CD4-positive, CD25-positive, alpha-beta regulatory T cell (primary cell): Measurements from ENCODE around the gene METTL16. TPM values are rescaled to one million over a fixed set of nuclear protein-coding genes. Genes with fewer than 3 reads are reported as not detected.
"Not testable (repeated sequence)": the region's sequence is repeated elsewhere in the genome, so short reads cannot be mapped to it uniquely, and the experiment has no call there.

Source experiments
- ATAC-seq, 2 donors: fragments of 150-1000 bp; cut with Tn5 transposase; one replicate each; pipeline ENCODE4 v1.10.0; 2021; ENCODE audit warnings: low read depth in 2 of 2, moderate number of reproducible peaks in 2 of 2, moderate library complexity in 1 of 2
- DNase-seq, 3 donors: peaks; one replicate each; pipeline versions ENCODE4 v3.0.0 to v3.0.0-alpha.2; 2012 to 2022; ENCODE audit warnings: mixed read lengths in 1 of 3
- H3K27ac ChIP-seq: one replicate; pipeline ENCODE4 v1.7.0; 2013; ENCODE audit warnings: mild to moderate bottlenecking, low read length; ENCODE audit not compliant: insufficient read depth, poor library complexity, severe bottlenecking
- H3K27me3 ChIP-seq: one replicate; pipeline ENCODE4 v1.7.0; 2013; ENCODE audit warnings: low read length; ENCODE audit not compliant: control insufficient read depth, insufficient read depth
- H3K36me3 ChIP-seq: one replicate; pipeline ENCODE4 v1.7.0; 2013; ENCODE audit warnings: mild to moderate bottlenecking, low read length, moderate library complexity; ENCODE audit not compliant: control insufficient read depth, insufficient read depth
- H3K4me1 ChIP-seq: 2 replicates; pipeline ENCODE4 v1.7.0; 2013; ENCODE audit warnings: mild to moderate bottlenecking, low read length; ENCODE audit not compliant: insufficient read depth, control insufficient read depth, poor library complexity, severe bottlenecking
- H3K4me3 ChIP-seq: one replicate; pipeline ENCODE4 v1.7.0; 2013; ENCODE audit warnings: low read depth, mild to moderate bottlenecking, low read length, moderate library complexity
- H3K9me3 ChIP-seq, 2 experiments: 1 replicate in 1 of 2; 2 replicates in 1 of 2; pipeline ENCODE4 v1.7.0; 2013; ENCODE audit warnings: low read length in 2 of 2, mild to moderate bottlenecking in 1 of 2, moderate library complexity in 1 of 2; ENCODE audit not compliant: control insufficient read depth in 2 of 2
- H3K27ac Mint-ChIP-seq, 3 donors: one replicate each; pipeline ENCODE4 v1.8.0; 2020 to 2022; ENCODE audit warnings: mild to moderate bottlenecking in 3 of 3, mixed read lengths in 3 of 3, moderate library complexity in 2 of 3
- H3K27me3 Mint-ChIP-seq: one replicate; pipeline ENCODE4 v1.8.0; 2022; ENCODE audit warnings: mild to moderate bottlenecking, mixed read lengths
- H3K36me3 Mint-ChIP-seq: one replicate; pipeline ENCODE4 v1.8.0; 2020; ENCODE audit warnings: mixed read lengths
- H3K4me1 Mint-ChIP-seq, 4 donors: one replicate each; pipeline ENCODE4 v1.8.0; 2020 to 2022; ENCODE audit warnings: mixed read lengths in 4 of 4, mild to moderate bottlenecking in 1 of 4
- H3K4me3 Mint-ChIP-seq, 4 donors: one replicate each; pipeline ENCODE4 v1.8.0; 2020 to 2022; ENCODE audit warnings: mild to moderate bottlenecking in 4 of 4, mixed read lengths in 4 of 4, moderate library complexity in 3 of 4
- H3K9me3 Mint-ChIP-seq, 7 donors: one replicate each; pipeline ENCODE4 v1.8.0; 2020 to 2022; ENCODE audit warnings: mixed read lengths in 7 of 7, mild to moderate bottlenecking in 3 of 7, moderate library complexity in 2 of 7
- polyA plus RNA-seq, 4 donors: library from polyadenylated mRNA; unstranded; fragments of 300-500 nt; fragmentation: Illumina TruSeq; gene quantifications; one replicate each; pipeline ENCODE4 v1.2.3, GENCODE V29; 2021
- total RNA-seq: library from RNA; stranded (reverse); gene quantifications from one replicate; pipeline ENCODE4 v1.2.3, GENCODE V29; 2022

The METTL16 gene
- total RNA-seq (39.2 TPM), polyA plus RNA-seq (10 to 100 TPM; 12.9 to 18.1 (median 16.3) TPM)

GRCh38 chr17:2511462-2512369 lies at the start of gene METTL16:
METTL16 (minus strand) TSS chr17:2511888; CDS start chr17:2502331, 9,557 bp downstream.
- peaks cover 17 to 22% (median 18%) of the 10 kb centered on the region in 4 donors for H3K4me1 Mint-ChIP-seq

GRCh38 chr17:2560658-2561057 lies 49.0 kb upstream of the METTL16 start:
- no peak overlapping the region for H3K27ac Mint-ChIP-seq
- Histone ChIP-seq H3K36me3 (no peaks in the 10 kb centered on the region), H3K9me3 (no peaks in the 10 kb centered on the region), H3K4me1 (no peaks in the 10 kb centered on the region), H3K27me3 (peaks cover 3% of the 10 kb centered on the region), H3K27ac (no peak overlapping the region), H3K4me3 (no peak overlapping the region)
- ATAC-seq, result no peak
- H3K4me1 Mint-ChIP-seq, result peaks cover 3 to 10% (median 6%) of the 10 kb centered on the region in 4 donors
- H3K27me3 Mint-ChIP-seq, result peaks cover 9% of the 10 kb centered on the region
- H3K4me3 Mint-ChIP-seq, result no peak overlapping the region
- peaks cover 0 to 10% (median 3%) of the 10 kb centered on the region in 7 donors for H3K9me3 Mint-ChIP-seq
- no peak for DNase-seq
- H3K36me3 Mint-ChIP-seq, result no peaks in the 10 kb centered on the region

More at GRCh38 chr17:2511462-2512369, at the start of gene METTL16:
- Histone ChIP-seq H3K9me3 (no peaks in the 10 kb centered on the region), H3K27ac (peak within 1 kb of the TSS; percentile 93), H3K4me1 (peaks cover 21% of the 10 kb centered on the region), H3K4me3 (peak within 1 kb of the TSS; percentile 98), H3K36me3 (no peaks in the 10 kb centered on the region), H3K27me3 (no peaks in the 10 kb centered on the region)
- DNase-seq (peak; percentile 95 to 99 (median 96)), ATAC-seq (peak; percentile 99)
- peak within 1 kb of the TSS in 1 of 4 donors; percentile 43 for H3K4me3 Mint-ChIP-seq
- no peak within 1 kb of the TSS for H3K27ac Mint-ChIP-seq
- peaks cover 0 to 2% (median 0%) of the 10 kb centered on the region in 7 donors for H3K9me3 Mint-ChIP-seq
- H3K27me3 Mint-ChIP-seq, result peaks cover 1% of the 10 kb centered on the region
- peaks cover 11% of the 10 kb centered on the region for H3K36me3 Mint-ChIP-seq

DNA sequence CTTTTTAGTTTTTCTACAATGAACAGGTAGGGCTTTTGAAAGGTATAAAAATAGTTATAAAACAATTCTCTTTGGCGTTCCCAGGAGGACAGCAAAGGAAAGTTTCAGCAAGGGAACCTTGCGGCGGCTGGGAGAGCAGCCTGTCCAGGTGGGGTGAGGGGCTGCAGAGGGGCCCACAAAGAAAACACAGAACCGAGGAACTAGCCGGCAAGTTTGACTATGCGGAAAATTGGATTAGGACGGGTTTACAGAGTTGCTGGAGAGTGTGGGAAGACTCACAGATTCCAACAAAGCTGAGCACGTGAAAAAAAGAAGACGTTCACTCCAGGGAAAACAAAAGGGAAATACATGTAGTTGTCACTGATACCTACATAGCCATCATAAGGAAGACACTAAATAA lies 40.2 kb upstream of the METTL16 start:
- no peak for ATAC-seq
- peaks cover 16% of the 10 kb centered on the region for H3K27me3 Mint-ChIP-seq
- H3K27ac ChIP-seq, result no peak overlapping the region
- H3K9me3 Mint-ChIP-seq, result peaks cover 0 to 2% (median 0%) of the 10 kb centered on the region in 7 donors
- peaks cover 0 to 3% (median 0%) of the 10 kb centered on the region in 4 donors for H3K4me1 Mint-ChIP-seq
- H3K27me3 ChIP-seq, result no peaks in the 10 kb centered on the region
- H3K4me3 Mint-ChIP-seq, result no peak overlapping the region
- H3K36me3 ChIP-seq, result no peaks in the 10 kb centered on the region
- no peaks in the 10 kb centered on the region for H3K36me3 Mint-ChIP-seq
- H3K9me3 ChIP-seq, result no peaks in the 10 kb centered on the region
- no peak overlapping the region for H3K27ac Mint-ChIP-seq
- H3K4me3 ChIP-seq, result no peak overlapping the region
- no peaks in the 10 kb centered on the region for H3K4me1 ChIP-seq
- DNase-seq, result no peak

GRCh38 chr17:2551493-2551892 lies 39.8 kb upstream of the METTL16 start:
- no peak overlapping the region for H3K27ac Mint-ChIP-seq
- no peak for DNase-seq
- H3K36me3 Mint-ChIP-seq, result no peaks in the 10 kb centered on the region
- H3K27me3 ChIP-seq, result no peaks in the 10 kb centered on the region
- peaks cover 0 to 2% (median 0%) of the 10 kb centered on the region in 7 donors for H3K9me3 Mint-ChIP-seq
- no peaks in the 10 kb centered on the region for H3K4me1 ChIP-seq
- H3K4me3 Mint-ChIP-seq, result no peak overlapping the region
- H3K36me3 ChIP-seq, result no peaks in the 10 kb centered on the region
- no peak overlapping the region for H3K4me3 ChIP-seq
- H3K4me1 Mint-ChIP-seq, result peaks cover 0 to 3% (median 0%) of the 10 kb centered on the region in 4 donors
- H3K9me3 ChIP-seq, result no peaks in the 10 kb centered on the region
- no peak for ATAC-seq
- H3K27ac ChIP-seq, result no peak overlapping the region
- peaks cover 15% of the 10 kb centered on the region for H3K27me3 Mint-ChIP-seq

DNA sequence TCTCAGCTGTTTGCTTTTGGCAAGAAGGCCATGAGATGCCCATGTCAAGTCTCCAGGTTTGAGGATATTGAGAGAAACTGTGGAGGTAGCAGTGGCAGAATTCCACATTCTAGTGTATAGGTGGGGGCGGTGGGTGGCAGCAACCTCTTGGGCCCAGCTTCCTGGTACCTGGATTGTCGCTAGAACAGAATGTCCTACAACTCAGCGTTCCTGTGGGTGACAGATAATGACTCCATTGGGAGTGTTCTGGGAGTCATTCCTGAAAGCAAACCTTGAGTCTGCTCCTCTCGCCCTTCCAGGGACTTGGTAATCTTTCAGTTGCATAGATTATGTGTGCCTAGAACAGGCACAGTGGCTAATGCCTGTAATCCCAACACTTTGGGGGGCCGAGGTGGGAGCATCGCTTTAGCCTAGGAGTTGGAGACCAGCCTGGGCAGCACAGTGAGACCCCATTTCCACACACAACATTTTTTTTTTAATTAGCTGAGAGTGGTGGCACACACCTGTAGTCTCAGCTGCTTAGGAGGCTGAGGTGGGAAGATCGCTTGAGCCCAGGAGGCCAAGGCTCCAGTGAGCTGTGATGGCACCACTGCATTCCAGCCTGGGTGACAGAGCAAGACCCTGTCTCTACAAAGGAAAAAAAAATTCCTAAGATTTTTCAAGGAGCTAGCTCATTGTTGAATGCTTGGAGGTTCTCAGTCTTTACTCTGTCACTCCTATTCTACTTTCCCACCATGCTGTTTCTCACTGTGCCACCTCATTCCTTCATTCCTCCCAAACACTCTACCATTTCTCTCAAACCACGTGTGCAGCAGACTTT lies 37.9 kb upstream of the METTL16 start:
- Mint-ChIP-seq H3K4me3 (no peak overlapping the region), H3K27me3 (peaks cover 11% of the 10 kb centered on the region), H3K9me3 (peaks cover 0 to 2% (median 0%) of the 10 kb centered on the region in 7 donors), H3K27ac (no peak overlapping the region), H3K36me3 (no peaks in the 10 kb centered on the region), H3K4me1 (peaks cover 0 to 3% (median 0%) of the 10 kb centered on the region in 4 donors)
- Histone ChIP-seq H3K27ac (no peak overlapping the region), H3K9me3 (no peaks in the 10 kb centered on the region), H3K4me1 (no peaks in the 10 kb centered on the region), H3K4me3 (no peak overlapping the region), H3K36me3 (no peaks in the 10 kb centered on the region), H3K27me3 (no peaks in the 10 kb centered on the region)
- ATAC-seq (no peak), DNase-seq (no peak)

DNA sequence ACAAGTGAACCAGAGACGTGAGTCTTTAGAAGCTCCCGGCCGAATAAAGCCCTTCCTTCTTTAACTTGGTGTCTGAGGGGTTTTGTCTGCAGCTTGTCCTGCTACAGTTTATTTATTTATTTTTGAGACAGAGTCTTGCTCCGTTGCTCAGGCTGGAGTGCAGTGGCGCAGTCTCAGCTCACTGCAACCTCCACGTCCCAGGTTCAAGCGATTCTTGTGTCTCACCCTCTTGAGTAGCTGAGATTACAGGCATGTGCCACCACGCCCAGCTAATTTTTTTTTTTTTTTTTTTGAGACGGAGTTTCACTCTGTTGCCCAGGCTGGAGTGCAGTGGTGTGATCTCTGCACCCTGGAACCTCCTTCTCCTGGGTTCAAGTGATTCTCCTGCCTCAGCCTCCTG lies 36.3 kb upstream of the METTL16 start:
- not testable (repeated sequence) for H3K9me3 Mint-ChIP-seq, H3K4me1 ChIP-seq, H3K4me3 Mint-ChIP-seq, H3K27ac ChIP-seq, H3K4me1 Mint-ChIP-seq, H3K9me3 ChIP-seq, H3K27ac Mint-ChIP-seq, ATAC-seq, H3K36me3 Mint-ChIP-seq, H3K27me3 ChIP-seq, H3K4me3 ChIP-seq, H3K36me3 ChIP-seq, DNase-seq
- peaks cover 11% of the 10 kb centered on the region for H3K27me3 Mint-ChIP-seq

DNA sequence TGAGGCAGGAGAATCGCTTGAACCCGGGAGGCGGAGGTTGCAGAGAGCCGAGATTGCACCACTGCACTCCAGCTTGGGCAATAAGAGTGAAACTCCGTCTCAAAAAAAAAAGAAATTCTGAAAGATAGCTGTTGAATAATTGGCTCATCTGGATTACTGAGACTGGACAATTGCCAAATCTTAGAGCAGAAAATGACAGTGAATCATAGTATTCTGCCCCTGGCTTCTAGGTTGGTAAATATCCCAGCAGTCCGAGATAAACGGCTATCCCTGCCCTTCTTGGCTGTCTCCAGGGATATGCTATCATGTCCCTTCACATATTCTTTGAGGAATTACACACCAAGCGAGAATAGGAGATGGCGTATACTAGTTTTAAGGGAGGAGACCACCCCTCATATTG lies 35.5 kb upstream of the METTL16 start:
- no peaks in the 10 kb centered on the region for H3K9me3 Mint-ChIP-seq
- no peak for ATAC-seq
- no peaks in the 10 kb centered on the region for H3K27me3 ChIP-seq

More for the DNA sequence above, 35.5 kb upstream of the METTL16 start:
- peaks cover 6% of the 10 kb centered on the region for H3K27me3 Mint-ChIP-seq
- no peak overlapping the region for H3K27ac Mint-ChIP-seq
- peaks cover 0 to 3% (median 1%) of the 10 kb centered on the region in 4 donors for H3K4me1 Mint-ChIP-seq
- no peak overlapping the region for H3K27ac ChIP-seq
- H3K4me1 ChIP-seq, result no peaks in the 10 kb centered on the region
- H3K36me3 Mint-ChIP-seq, result no peaks in the 10 kb centered on the region
- H3K36me3 ChIP-seq, result no peaks in the 10 kb centered on the region
- no peak overlapping the region for H3K4me3 Mint-ChIP-seq
- no peak for DNase-seq
- no peak overlapping the region for H3K4me3 ChIP-seq
- no peaks in the 10 kb centered on the region for H3K9me3 ChIP-seq
